Liver (tissue), 9 donors: Measurements from ENCODE around the gene PRPF6. TPM values are rescaled to one million over a fixed set of nuclear protein-coding genes. Genes with fewer than 3 reads are reported as not detected.

Experiments used
- DNase-seq: peaks from one replicate; pipeline ENCODE4 v3.0.0-alpha.2; 2017; ENCODE audit warnings: low spot score
- H3K27ac ChIP-seq, 2 donors: one replicate each; pipeline ENCODE4 v1.7.0; 2013; ENCODE audit warnings: inconsistent platforms in 2 of 2, low read length in 2 of 2, control low read depth in 1 of 2, low read depth in 1 of 2, mild to moderate bottlenecking in 1 of 2
- H3K27me3 ChIP-seq, 4 donors: one replicate each; pipeline versions ENCODE4 v1.6.1 to v1.7.0; 2013; ENCODE audit warnings: low read length in 3 of 4, inconsistent platforms in 1 of 4, mild to moderate bottlenecking in 1 of 4, moderate library complexity in 1 of 4; ENCODE audit not compliant: control insufficient read depth in 4 of 4, insufficient read depth in 4 of 4
- H3K36me3 ChIP-seq, 4 donors: one replicate each; pipeline versions ENCODE4 v1.6.1 to v1.7.0; 2013; ENCODE audit warnings: low read length in 3 of 4, mild to moderate bottlenecking in 3 of 4, low read depth in 1 of 4, moderate library complexity in 1 of 4; ENCODE audit not compliant: control insufficient read depth in 4 of 4, insufficient read depth in 3 of 4
- H3K4me1 ChIP-seq, 4 donors: one replicate each; pipeline versions ENCODE4 v1.6.1 to v1.7.0; 2013; ENCODE audit warnings: low read length in 3 of 4, mild to moderate bottlenecking in 3 of 4, moderate library complexity in 1 of 4; ENCODE audit not compliant: control insufficient read depth in 4 of 4, insufficient read depth in 4 of 4
- H3K4me3 ChIP-seq, 3 donors: one replicate each; pipeline versions ENCODE4 v1.6.1 to v1.7.0; 2013; ENCODE audit warnings: low read length in 3 of 3, control low read depth in 1 of 3, low read depth in 1 of 3, mild to moderate bottlenecking in 1 of 3
- H3K9ac ChIP-seq, 2 donors: one replicate each; pipeline ENCODE4 v1.7.0; 2013; ENCODE audit warnings: low read length in 2 of 2, mild to moderate bottlenecking in 2 of 2, moderate library complexity in 2 of 2, control low read depth in 1 of 2, low read depth in 1 of 2
- H3K9me3 ChIP-seq, 4 donors: one replicate each; pipeline versions ENCODE4 v1.6.1 to v1.7.0; 2013; ENCODE audit warnings: low read length in 3 of 4; ENCODE audit not compliant: control insufficient read depth in 4 of 4
- EGR1 ChIP-seq, 2 donors: IDR thresholded peaks; 2 replicates each; pipeline ENCODE4 v1.6.1; 2016 to 2018; ENCODE audit warnings: antibody characterized with exemption in 2 of 2, low read depth in 2 of 2
- FOXA2 ChIP-seq: IDR thresholded peaks from 2 replicates; pipeline ENCODE4 v1.6.1; 2016; ENCODE audit warnings: antibody characterized with exemption
- HNF4G ChIP-seq: IDR thresholded peaks from 2 replicates; pipeline ENCODE4 v1.6.1; 2016; ENCODE audit warnings: antibody characterized with exemption
- JUND ChIP-seq, 2 donors: IDR thresholded peaks; 2 replicates each; pipeline ENCODE4 v1.6.1; 2016; ENCODE audit warnings: antibody characterized with exemption in 2 of 2
- RAD21 ChIP-seq, 2 donors: IDR thresholded peaks; 2 replicates each; pipeline ENCODE4 v1.6.1; 2016; ENCODE audit warnings: antibody characterized with exemption in 2 of 2, mild to moderate bottlenecking in 2 of 2
- REST ChIP-seq: IDR thresholded peaks from 2 replicates; pipeline ENCODE4 v1.6.1; 2016; ENCODE audit warnings: antibody characterized with exemption, mild to moderate bottlenecking
- RXRA ChIP-seq, 2 donors: IDR thresholded peaks; 2 replicates each; pipeline ENCODE4 v1.6.1; 2017 to 2018; ENCODE audit warnings: antibody characterized with exemption in 2 of 2, mild to moderate bottlenecking in 1 of 2
- SP1 ChIP-seq: IDR thresholded peaks from 2 replicates; pipeline ENCODE4 v1.6.1; 2018; ENCODE audit warnings: antibody characterized with exemption, mild to moderate bottlenecking
- TAF1 ChIP-seq: conservative IDR thresholded peaks from 2 replicates; pipeline ENCODE4 v1.6.1; 2016; ENCODE audit warnings: antibody characterized with exemption, mild to moderate bottlenecking
- WGBS: extraction: QIAGEN DNeasy Blood & Tissue Kit; methylation state at CpG from one replicate; pipeline ENCODE4 v1.1.7; 2013; 5-methylcytosine and 5-hydroxymethylcytosine counted together
- polyA plus RNA-seq, 2 donors: library from polyadenylated mRNA; stranded (reverse) in 1 of 2; unstranded in 1 of 2; fragments of 200-250 nt in 1 of 2; fragments of >200 nt in 1 of 2; fragmentation: Nextera tagmentation in 1 of 2; extraction: Ambion mirVana in 1 of 2; gene quantifications; one replicate each; pipeline versions ENCODE4 v1.2.1 to v1.2.3, GENCODE V29; 2013 to 2015
- total RNA-seq, 2 donors: library from RNA; depleted of rRNA; stranded (reverse); fragments of >200 nt; gene quantifications; one replicate each; pipeline ENCODE4 v1.2.3, GENCODE V29; 2014
- donor health status: healthy.
- donor health status: healthy.
- donor health status: healthy.
- donor health status: healthy.
- donor health status: healthy.

The PRPF6 gene
- total and polyA plus RNA-seq, 4 donors, result 16.3 to 24.9 (median 23.1) TPM

GRCh38 chr20:63940472-63941266, 40.3 kb upstream of the PRPF6 start:
- H3K27me3 ChIP-seq, result no peaks in the 10 kb centered on the region
- peaks cover 0 to 2% (median 0%) of the 10 kb centered on the region in 4 donors for H3K4me1 ChIP-seq
- TF ChIP-seq REST (no peak), SP1 (no peak), RXRA (IDR thresholded peaks at IDR 0.05) (no peak)
- 97% methylated on average over 58 of the region's 58 CpGs for WGBS
- peaks cover 16 to 56% (median 21%) of the 10 kb centered on the region in 4 donors for H3K36me3 ChIP-seq
- no peak overlapping the region for H3K4me3 ChIP-seq
- DNase-seq, result no peak
- H3K27ac ChIP-seq, result no peak overlapping the region
- H3K9me3 ChIP-seq, result no peaks in the 10 kb centered on the region
- H3K9ac ChIP-seq, result no peak overlapping the region

GRCh38 chr20:63941282-63942081, 39.5 kb upstream of the PRPF6 start:
- no peak overlapping the region for H3K9ac ChIP-seq
- no peaks in the 10 kb centered on the region for H3K9me3 ChIP-seq
- 81% methylated on average over 35 of the region's 39 CpGs for WGBS
- no peak for DNase-seq
- no peak overlapping the region for H3K4me3 ChIP-seq
- no peaks in the 10 kb centered on the region for H3K27me3 ChIP-seq
- peaks cover 0 to 2% (median 0%) of the 10 kb centered on the region in 4 donors for H3K4me1 ChIP-seq
- H3K36me3 ChIP-seq, result peaks cover 16 to 51% (median 23%) of the 10 kb centered on the region in 4 donors
- peak overlapping the region in 1 of 2 donors; percentile 20 for H3K27ac ChIP-seq
- no peak for TF ChIP-seq EGR1 (IDR thresholded peaks at IDR 0.05; ENCODE audit: low read depth in 2 of 2)
- TF ChIP-seq RAD21 (IDR thresholded peaks at IDR 0.05), result no peak
- TF ChIP-seq REST, result no peak
- no peak for TF ChIP-seq FOXA2
- TF ChIP-seq TAF1, result no peak
- TF ChIP-seq SP1, result peak; percentile 12
- no peak for TF ChIP-seq JUND (IDR thresholded peaks at IDR 0.05)
- TF ChIP-seq HNF4G, result no peak
